B cell (primary cell): Measurements from ENCODE around the gene PLCB3.

Source experiments
- EZH2 ChIP-seq: IDR thresholded peaks from 2 replicates; pipeline ENCODE4 v1.6.1; 2012; ENCODE audit warnings: borderline replicate concordance, low read depth, mild to moderate bottlenecking, moderate library complexity, low read length; ENCODE audit not compliant: insufficient read depth, poor library complexity, severe bottlenecking
- TF ChIP-seq, protein P1 (sequence below): fragments of 200-600 bp; IDR thresholded peaks from one replicate; pipeline ENCODE4 v1.8.0; 2022; ENCODE audit warnings: antibody characterized with exemption, mild to moderate bottlenecking

DNA sequence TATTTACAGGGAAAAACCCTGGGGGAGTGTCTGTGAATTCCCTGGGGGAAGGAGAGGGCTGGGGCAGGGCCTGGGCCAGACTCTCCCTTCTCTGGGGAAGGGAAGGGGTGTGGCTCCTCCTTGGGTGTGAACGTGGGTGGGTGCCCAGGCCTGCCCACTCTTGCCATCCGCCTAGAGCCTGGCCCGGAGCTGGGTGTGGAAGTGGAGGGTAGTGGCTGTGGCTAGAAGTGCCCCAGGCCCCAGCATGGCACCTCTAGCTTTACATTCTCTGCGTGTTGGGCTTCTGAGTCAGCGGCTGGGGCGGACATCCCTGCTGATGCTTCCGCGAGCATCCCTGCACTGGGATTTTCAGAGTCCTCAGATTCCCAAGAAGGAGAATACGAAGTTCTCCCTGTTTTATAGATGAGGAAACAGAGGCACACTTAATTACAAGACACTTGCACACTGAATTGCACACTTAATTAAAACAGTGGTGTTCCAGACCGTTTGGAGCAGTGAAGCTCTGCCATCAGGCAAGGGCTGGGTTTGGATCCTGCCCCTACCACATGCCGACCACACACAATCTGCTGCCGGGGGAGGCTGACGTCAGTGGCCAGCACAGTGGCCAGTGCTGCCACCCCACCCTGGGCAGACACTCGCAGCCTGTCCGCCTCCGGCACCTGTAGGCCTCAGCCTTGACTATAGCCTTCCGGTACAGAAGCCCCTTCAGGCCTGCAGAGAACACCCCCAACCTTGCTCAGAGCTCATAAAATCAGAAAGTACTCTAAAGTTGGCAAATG is 25.5 kb downstream of the PLCB3 start:
- TF ChIP-seq, protein P1, sequence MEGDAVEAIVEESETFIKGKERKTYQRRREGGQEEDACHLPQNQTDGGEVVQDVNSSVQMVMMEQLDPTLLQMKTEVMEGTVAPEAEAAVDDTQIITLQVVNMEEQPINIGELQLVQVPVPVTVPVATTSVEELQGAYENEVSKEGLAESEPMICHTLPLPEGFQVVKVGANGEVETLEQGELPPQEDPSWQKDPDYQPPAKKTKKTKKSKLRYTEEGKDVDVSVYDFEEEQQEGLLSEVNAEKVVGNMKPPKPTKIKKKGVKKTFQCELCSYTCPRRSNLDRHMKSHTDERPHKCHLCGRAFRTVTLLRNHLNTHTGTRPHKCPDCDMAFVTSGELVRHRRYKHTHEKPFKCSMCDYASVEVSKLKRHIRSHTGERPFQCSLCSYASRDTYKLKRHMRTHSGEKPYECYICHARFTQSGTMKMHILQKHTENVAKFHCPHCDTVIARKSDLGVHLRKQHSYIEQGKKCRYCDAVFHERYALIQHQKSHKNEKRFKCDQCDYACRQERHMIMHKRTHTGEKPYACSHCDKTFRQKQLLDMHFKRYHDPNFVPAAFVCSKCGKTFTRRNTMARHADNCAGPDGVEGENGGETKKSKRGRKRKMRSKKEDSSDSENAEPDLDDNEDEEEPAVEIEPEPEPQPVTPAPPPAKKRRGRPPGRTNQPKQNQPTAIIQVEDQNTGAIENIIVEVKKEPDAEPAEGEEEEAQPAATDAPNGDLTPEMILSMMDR = no peak
- TF ChIP-seq EZH2 = no peak
